Myocyte (in vitro differentiated cells): Measurements from ENCODE around the gene SNTG2. TPM values are rescaled to one million over a fixed set of nuclear protein-coding genes. Genes with fewer than 3 reads are reported as not detected.
"Not testable (repeated sequence)": the region's sequence is repeated elsewhere in the genome, so short reads cannot be mapped to it uniquely, and the experiment has no call there.

Experiments
- DNase-seq: peaks from one replicate; pipeline ENCODE4 v3.0.0-alpha.2; 2012; ENCODE audit warnings: low read depth
- total RNA-seq: library from RNA; depleted of rRNA; stranded (reverse); fragments of >200 nt; gene quantifications from 2 replicates; pipeline ENCODE4 v1.2.3, GENCODE V29; 2014

Gene SNTG2
- total RNA-seq, 1 donor from 2014 or later: not detected

DNA sequence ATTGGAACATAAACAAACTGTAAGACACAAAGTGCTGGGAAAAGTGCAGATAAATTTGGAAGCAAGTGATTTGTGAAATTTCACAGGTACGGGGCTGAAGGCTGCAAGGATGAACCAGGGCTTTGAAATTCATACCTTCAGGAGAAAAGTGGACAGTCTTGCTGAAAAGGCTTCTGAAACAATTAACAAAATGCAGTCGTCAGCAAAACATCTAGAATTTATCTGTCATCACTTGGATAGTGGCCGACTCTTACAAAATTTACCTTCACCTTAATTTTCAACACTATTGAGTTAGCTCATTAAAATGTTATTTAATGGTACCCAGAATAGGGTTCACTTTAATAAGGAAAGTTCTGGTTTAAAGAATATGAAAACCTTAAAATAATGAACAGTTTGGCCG lies 138.3 kb downstream of the SNTG2 start:
- DNase-seq: no peak

DNA sequence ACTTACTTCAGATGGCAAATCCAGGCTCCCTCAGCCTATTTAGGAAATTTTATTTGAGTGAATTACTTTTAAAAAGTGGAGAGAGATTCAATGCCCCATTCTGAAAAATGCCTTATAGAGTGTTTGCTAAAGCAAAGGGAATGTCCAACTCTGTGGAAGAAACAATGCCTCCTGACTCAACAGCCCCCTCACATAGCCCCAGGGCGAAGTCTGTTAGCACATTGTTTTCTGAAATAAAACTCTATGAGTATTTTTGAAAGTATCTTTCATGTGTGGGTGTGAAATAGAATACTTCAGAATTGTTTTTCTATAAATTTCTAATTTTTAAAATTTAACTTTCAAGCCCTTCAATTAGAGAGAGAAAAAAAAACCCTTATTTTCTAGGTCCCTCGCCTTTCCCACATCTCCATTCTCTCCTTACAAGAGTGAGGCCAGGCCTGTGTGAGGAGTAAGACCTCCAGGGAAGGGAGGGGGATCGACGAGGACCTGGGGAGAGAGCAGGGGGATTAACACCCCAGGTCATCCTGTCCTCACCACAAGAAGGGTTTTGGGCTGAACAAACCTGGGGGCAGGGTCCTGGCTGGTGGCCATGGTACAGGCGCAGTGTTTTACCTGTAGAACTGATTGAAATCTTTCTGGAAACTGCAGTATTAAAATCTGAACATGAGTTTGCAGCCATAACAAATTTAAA lies 141.4 kb downstream of the SNTG2 start:
- DNase-seq: no peak

DNA sequence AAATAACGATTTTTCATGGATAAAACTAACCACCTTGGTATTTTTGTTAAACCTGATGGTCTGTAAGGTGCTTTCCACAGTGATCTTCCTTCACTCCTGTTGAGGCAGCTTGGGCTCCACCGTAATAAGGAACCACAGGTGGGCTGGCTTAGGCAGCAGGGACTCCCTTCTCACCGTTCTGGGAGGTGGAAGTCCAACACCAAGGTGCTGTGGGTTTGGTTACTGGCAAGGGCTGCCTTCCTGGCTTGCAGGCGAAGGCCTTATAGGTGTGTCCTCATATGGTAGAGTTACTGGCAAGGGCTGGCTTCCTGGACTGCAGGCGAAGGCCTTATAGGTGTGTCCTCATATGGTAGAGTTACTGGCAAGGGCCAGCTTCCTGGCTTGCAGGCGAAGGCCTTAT lies 143.0 kb downstream of the SNTG2 start:
- DNase-seq: not testable (repeated sequence)

DNA sequence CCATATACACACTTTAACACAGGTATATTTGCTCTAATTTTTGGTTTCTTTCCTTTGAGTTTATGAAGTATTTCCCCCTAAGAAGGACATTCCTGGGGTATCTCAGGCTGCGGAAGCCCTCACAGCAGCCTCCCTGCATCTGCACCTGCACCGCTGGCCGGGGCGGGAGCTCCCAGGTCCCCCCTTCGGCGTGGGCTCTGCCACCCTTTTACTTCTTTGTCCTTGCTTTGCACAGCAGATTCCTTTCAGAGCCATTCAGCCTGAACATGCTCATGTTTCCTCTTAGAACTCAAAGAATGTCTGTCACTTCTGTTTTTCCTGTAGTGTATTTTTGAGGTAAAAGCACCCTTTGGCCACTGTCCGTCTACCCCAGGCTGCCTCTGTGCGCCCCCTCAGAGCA lies 146.5 kb downstream of the SNTG2 start:
- no peak for DNase-seq

DNA sequence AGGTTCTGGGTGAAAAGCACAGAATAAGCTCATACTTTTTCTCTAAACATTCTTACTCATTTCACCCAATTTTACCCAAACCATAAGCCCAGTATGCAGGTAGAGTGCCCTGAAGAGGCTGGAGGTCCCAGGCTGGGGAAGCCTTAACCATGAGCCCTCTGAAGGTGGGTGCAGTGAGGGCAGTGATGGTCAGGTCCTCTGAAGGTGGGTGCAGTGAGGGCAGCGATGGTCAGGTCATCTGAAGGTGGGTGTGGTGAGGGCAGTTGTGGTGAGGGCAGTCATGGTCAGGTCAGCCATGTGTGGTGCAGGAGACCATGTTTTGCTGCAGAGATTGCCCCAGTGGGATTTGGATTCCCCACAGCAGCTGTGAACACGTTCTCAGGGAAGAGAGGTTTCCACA lies 148.8 kb downstream of the SNTG2 start:
- no peak for DNase-seq

DNA sequence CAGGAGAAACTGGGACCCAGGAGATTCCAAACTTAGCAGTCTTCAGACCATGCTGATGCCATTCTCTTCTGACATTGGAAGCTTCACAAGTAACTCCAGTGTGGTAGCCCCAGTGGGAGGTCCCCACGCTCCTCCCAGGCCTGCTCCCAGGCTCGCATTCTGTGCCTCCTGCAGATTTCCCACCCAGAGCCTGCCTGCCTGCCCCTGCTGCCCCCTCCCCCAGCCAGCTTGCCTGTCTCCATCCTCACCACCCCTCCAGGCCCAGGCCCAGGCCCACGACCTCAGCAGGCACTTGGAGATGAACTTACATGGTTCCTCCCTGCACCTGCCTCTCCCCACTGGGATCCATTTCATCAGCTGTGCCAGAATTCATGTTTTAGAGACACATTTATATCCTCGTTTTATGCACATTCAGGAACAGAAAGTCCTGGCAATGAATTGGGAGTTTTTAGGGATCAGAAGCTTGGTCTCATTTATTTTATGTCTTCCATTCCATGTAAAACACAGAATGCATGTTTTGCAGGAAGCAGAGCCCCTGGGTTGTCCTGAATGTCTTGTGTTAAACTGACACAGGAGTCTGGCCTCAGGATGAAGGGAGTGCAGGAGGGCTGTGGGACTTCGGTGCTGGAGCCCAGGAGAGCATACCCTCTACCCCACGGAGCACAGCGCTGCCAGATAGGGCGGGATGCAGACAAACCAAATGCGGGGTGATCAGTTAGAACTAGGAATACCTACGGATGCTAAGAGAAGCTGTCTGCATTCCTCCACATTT lies 150.5 kb downstream of the SNTG2 start:
- no peak for DNase-seq

DNA sequence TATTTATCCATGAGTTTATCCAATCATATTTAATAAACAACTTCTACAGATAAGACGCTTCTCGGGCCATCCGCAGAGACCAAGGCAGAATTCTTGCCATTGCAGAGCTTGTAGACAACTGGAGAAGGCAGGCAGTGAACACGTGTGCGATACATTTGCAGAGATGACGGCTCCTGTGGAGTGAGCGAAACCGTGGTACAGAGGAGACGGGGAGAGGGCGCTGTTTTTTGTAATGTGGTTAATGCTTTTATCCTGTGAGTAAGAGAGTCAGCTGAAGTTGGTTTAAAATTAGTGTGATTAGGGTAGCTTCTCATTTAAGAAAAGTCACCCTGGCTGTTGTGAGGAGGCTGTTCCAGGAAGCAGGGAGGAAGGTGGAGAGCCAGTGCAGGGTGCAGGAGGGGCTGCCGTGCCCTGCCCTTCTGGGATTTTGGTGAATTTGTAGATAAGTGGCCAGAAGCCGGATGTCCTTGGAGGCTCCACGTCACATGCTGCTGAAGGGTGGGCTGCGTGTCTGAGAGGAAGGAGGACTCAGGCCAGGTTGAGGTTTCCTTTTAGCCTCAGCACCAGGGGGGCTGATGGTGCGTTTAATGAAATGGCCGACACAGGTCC lies 151.4 kb downstream of the SNTG2 start:
- no peak for DNase-seq

DNA sequence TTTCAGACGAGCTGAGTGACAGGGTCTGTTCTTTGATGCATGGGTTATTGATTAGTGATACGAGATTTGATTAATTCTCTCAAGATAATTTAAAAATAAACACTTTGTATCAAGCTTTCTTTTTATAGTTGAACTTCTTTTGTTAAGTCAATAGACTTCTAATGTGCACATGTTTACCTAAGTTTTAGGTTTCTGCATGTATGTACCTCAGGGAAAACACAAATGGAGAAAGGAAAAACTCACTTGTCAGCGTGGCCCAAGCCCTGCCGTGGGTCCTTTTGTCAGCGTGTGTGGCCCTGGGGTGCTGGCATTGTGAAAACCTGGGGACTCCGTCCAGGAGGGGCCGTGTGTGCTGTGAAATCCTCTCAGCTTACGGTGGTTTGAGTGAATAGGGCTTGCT lies 153.7 kb downstream of the SNTG2 start:
- DNase-seq: no peak

DNA sequence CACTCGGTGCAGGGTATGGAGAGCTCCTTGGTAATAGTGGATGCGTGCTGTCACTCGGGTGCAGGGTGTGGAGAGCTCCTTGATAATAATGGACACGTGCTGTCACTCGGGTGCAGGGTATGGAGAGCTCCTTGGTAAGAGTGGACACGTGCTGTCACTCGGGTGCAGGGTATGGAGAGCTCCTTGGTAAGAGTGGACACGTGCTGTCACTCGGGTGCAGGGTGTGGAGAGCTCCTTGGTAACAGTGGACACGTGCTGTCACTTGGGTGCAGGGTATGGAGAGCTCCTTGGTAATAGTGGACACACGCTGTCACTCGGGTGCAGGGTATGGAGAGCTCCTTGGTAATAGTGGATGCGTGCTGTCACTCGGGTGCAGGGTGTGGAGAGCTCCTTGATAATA lies 155.7 kb downstream of the SNTG2 start:
- not testable (repeated sequence) for DNase-seq

DNA sequence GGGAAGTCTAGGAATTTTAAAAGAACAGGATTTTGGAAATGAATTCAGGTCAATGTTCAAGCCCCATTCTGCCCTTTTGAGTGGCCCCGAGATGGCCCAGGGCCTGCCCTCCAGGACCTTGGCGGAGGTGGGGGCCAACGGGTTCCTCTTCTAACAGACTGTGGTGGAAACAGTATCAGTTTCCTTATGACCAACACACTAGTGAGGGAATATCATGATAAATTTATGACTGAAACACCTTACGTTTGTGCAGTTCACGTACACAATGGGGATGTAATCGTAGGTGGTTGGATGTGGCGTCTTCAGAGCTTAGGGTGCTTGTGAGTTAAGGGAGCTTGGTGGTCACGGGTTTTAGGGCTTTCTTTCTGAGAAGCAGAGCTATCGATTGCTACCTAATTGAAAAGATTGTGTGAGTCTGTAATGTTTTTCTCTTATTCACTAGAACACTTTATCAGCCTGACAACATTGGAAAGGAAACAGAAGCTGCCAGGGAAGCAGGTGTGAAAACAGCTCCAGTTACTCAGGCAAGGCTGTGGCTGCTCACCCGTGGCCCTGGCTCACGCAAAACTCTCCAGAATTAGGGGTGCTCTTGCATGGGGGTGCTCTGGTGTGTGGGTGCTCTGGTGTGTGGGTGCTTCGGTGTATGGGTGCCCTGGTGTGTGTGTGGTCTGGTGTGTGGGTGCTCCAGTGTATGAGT lies 165.3 kb downstream of the SNTG2 start:
- DNase-seq: no peak

DNA sequence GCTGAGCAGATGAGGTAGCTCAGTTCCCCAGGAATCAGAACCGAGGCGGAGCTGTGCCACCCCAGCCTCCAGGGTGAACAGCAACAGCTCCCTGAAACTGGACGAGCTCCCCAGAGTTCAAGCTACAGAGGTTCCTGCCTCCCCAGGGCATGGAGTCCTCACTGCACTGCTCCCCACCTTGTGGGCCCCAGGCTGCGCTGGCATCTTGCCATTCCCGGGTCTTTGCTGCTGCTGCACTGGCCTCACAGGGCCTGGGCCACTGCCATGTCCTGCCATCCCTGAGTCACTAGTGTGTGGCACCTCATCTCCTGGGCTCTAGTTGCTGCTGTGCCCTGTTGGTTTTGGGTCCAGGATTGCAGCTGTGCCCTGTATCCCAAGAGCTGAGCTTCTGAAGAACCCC lies 166.9 kb downstream of the SNTG2 start:
- DNase-seq: no peak

DNA sequence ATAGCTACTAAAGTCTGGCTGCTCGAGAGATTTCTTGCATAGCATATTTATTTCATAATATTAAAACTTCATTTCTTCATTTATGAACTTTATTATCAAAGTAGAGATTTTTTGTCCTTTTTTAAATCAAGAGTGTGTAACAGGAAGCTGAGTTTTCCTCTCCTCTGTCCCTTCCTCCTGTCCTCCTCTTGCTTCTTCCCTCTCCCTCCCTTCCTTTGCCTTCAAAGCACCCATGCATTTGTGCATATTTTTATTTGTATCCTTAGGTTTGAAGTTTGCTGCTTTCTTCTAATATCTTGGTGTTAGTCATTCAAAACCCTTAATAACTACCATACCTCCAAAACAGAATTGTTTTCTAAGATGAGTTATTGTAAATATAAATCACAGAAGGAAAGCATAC lies 174.6 kb downstream of the SNTG2 start:
- DNase-seq: no peak

DNA sequence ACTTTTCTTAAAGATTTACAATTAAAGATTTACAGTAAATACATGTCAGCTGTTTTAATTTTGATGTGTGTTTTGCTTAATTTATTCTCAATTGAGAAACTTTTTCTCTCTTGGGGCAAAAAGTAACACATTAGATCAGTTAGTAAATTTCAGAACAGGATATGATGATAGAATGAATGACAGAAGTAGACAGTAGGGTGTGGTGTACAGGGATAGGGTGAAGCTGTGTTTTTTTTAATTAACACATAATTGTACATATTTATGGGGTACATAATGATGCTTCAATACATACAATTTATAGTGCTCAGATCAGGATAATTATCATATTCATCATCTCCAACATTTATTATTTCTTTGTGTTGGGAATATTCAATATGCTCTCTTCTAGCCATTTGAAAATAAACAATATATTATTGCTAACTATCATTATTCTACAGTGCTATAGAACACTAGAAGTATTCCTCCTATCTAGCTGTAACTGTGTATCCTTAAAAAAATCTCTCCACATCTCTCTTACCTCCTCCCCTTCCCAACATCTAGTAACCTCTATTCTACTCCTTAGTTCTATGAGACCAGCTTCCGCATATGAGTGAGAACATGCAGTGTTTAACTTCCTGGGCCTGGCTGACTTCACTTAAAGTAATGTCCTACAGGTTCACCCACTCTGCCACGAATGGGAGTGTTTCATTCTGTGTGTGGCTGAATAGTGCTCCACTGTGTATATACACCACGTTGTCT lies 175.2 kb downstream of the SNTG2 start:
- no peak for DNase-seq

DNA sequence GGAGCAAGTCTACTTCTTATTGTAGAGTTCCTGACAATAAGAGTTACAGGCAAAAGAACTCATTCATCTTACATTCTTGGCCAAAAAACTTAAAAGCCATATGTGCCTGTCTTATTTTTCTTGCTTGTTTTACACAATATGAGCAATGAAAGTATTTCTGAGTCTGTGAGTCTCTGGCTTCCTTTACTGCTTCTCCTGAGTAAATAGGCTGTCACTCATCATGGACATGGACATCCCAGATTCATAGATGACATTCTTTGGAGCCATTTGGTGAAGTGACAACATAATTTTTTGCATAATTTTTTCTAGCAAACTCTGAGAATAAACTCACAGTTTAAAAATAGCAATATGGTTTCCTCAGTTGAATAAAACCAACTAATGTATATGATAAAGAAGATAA lies 179.3 kb downstream of the SNTG2 start:
- DNase-seq: no peak

DNA sequence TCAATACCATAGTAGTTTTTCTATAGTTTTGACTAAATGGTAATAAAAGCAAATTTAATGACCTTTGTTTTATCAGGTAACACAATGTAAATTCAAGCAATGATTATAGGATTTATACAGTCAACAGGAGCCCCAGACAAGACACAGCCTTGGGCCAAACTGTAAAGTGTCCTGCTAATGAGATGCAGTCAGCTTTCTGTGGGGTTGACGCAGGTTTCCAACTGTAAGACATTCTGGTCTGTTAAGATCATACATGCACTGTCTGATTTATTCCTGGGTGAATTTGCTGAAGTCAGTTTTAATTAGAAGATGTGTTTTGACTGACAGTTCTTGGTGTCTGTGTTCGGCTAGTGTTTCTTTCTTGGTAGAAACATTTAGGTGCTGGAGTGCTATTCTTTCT lies 180.3 kb downstream of the SNTG2 start:
- DNase-seq: no peak

DNA sequence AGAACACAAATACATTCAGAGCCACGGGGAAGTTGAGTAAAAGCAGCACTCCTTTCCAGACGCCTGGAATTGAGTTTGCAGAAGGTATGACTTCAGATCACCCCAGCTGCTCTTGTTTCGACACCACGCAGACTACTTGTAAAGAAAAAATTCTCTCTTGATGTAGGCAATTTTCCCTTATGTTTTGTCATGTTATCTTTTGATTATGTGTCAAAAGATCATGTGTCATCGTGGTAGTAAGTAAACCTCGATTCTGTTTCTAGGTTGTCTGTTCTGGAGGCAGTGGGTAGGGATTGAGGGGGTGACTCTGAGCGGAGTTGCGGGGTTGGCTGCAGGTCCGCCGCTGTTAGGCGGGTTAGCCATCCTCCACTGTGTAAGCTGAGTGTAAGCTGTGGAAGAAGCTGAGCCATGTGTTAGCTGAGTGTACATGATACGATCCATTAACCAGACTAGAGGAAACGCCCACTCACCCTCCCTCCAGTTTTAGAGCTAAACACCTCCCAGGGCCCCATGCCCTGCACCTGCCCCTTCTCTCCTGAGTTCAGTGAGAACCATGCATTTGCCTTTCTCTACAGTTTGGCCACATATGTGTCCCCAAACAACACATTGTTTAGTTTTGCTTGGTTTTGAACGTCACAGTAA lies 181.8 kb downstream of the SNTG2 start:
- DNase-seq: no peak

DNA sequence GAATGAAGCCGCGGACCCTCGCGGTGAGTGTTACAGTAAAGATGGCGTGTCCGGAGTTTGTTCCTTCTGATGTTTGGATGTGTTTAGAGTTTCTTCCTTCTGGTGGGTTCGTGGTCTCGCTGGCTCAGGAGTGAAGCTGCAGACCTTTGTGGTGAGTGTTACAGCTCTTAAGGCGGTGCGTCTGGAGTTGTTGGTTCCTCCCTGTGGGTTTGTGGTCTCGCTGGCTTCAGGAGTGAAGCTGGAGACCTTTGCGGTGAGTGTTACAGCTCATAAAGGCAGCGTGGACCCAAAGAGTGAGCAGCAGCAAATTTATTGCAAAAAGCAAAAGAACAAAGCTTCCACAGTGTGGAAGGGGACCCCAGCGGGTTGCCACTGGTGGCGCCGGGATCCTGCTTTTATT lies 183.2 kb downstream of the SNTG2 start:
- not testable (repeated sequence) for DNase-seq

DNA sequence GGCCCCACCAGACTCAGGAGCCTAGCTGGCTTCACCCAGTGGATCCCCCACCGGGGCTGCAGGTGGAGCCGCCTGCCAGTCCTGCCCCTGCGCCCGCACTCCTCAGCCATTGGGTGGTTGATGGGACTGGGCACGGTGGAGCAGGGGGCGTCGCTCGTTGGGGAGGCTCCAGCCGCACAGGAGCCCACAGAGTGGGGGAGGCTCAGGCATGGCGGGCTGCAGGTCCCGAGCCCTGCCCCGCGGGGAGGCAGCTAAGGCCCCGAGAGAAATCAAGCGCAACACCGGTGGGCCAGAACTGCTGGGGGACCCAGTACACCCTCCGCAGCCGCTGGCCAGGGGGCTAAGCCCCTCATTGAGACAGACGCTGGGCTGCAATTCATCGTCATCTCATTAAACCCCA lies 184.0 kb downstream of the SNTG2 start:
- no peak for DNase-seq

DNA sequence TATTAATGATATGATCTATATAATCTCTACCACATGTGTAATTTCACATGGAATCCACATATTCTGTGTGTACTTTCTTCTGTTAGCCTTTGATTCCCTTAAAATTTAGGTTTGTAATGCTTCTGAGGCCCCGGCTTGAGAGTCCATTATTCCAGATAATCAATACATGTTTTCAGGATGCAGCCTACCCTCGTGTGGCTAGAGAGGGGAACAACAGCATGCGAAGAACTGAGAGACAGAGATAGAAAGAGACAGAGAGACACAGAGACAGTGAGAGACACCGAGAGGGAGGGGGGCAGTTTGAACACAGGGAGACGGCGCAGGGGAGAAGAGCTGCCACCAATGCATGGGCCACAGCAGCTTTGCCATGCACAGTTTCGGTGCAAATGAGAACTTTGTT lies 185.4 kb downstream of the SNTG2 start:
- DNase-seq: peak; percentile 8

DNA sequence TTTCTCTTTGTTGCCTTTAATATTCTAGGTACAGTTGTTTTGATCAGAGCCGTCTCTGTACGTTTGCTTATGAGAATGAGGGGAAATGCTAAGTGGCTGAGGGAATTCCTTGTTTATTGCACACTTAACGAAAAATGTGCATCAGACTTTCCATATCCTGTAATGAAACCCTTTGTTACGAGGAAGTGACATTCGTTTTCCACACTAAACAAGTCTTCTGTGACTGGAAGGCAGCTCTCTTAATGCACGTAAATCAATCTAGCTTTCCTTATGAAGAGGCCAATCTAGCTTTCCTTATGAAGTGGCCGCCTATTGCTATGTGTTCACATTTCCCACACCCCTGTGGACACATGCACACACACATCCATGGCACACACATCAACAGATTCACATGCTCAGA lies 186.2 kb downstream of the SNTG2 start:
- no peak for DNase-seq

DNA sequence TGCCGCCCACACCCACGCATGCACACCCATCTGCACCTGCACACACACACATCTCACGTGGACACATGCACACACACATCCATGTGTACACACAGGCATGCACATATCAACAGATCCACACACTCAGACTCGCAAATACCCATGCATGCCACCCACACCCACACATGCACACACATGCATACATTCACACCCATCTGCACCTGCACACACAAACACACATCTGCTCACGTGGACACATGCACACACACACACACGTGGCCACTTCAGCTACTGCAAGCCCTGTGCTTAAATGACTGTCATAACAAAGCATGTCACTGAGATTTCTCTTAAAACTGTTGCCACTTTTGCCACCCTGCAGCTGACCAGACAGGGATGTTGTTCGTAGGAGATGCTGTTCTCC lies 186.6 kb downstream of the SNTG2 start:
- no peak for DNase-seq
